GM23338 (cell line): ENCODE measurements around the gene COL9A1.

ENCODE experiments used
- EZH2phosphoT487 ChIP-seq: fragments of 200-600 bp; sonication (generic); IDR thresholded peaks from one replicate; pipeline ENCODE4 v1.8.1; 2018; ENCODE audit warnings: antibody characterized with exemption; ENCODE audit not compliant: unreplicated experiment
- POLR2AphosphoS5 ChIP-seq: IDR thresholded peaks from 2 replicates; pipeline ENCODE4 v1.6.1; 2016; ENCODE audit warnings: antibody characterized with exemption, low read depth
- TF ChIP-seq, protein P1 (sequence below), 2 experiments: fragments of 200-600 bp in 1 of 2; sonication (generic) in 1 of 2; conservative IDR thresholded peaks; 2 replicates each; pipeline versions ENCODE4 v1.5.1 to v1.6.1; 2016 to 2017; ENCODE audit warnings: antibody characterized with exemption in 2 of 2, low read depth in 2 of 2, mild to moderate bottlenecking in 2 of 2, moderate library complexity in 1 of 2

DNA sequence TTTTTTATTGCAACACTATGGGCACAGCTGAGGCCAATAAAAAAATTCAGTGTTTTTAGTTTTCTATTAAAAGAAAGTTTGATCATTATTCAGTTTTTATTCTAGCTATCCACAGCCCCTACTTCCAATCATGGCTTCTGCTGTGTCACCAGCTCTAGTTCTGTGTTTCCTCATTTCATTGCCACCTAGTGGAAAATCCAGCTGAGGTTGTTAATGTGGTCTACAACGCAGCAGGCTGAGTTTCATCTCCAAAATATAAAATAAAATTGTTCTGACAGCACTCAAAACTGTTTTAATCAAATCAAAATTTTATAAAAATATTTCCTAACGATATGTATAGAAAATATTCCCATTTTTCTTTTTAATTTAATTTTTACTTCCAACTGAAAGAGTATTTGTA, 13.6 kb downstream of the COL9A1 start:
- TF ChIP-seq, protein P1, sequence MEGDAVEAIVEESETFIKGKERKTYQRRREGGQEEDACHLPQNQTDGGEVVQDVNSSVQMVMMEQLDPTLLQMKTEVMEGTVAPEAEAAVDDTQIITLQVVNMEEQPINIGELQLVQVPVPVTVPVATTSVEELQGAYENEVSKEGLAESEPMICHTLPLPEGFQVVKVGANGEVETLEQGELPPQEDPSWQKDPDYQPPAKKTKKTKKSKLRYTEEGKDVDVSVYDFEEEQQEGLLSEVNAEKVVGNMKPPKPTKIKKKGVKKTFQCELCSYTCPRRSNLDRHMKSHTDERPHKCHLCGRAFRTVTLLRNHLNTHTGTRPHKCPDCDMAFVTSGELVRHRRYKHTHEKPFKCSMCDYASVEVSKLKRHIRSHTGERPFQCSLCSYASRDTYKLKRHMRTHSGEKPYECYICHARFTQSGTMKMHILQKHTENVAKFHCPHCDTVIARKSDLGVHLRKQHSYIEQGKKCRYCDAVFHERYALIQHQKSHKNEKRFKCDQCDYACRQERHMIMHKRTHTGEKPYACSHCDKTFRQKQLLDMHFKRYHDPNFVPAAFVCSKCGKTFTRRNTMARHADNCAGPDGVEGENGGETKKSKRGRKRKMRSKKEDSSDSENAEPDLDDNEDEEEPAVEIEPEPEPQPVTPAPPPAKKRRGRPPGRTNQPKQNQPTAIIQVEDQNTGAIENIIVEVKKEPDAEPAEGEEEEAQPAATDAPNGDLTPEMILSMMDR (conservative IDR thresholded peaks at IDR 0.05; ENCODE audit: low read depth in 2 of 2): peak; percentile 45 to 53
- no peak for TF ChIP-seq EZH2phosphoT487
- no peak for TF ChIP-seq POLR2AphosphoS5
